ENCODE measurements around the gene DUSP18. TPM values are rescaled to one million over a fixed set of nuclear protein-coding genes. Genes with fewer than 3 reads are reported as not detected.
"Not testable (repeated sequence)": the region's sequence is repeated elsewhere in the genome, so short reads cannot be mapped to it uniquely, and the experiment has no call there.

Gene DUSP18
- total RNA-seq, 2 experiments from 2014 or later = 10.4 to 11.5 TPM

- ChIA-PET POLR2A (no interaction called here), CTCF (interaction anchor here (0.7 kb wide), 1 partner anchor 13 kb away, joined by 3 read pairs; no protein-coding TSS in a partner anchor)
Observed at GRCh38 chr22:30647536-30647935, 20.1 kb downstream of the DUSP18 start.

- ChIA-PET POLR2A (no interaction called here), CTCF (interaction anchor here (3.0 kb wide), 1 partner anchor 96 kb away, joined by 13 read pairs; no protein-coding TSS in a partner anchor)
Observed at GRCh38 chr22:30646518-30647160, 21.0 kb downstream of the DUSP18 start.

- POLR2A ChIA-PET = interaction anchor here (0.6 to 2.2 kb wide), 4 partner anchors 8 to 51 kb away, joined by 3 to 16 read pairs (median 4); partner anchors contain the start of genes OSBP2 and SLC35E4
- CTCF ChIA-PET = interaction anchor here (0.7 to 3.0 kb wide), 8 partner anchors 7 to 112 kb away, joined by 3 to 21 read pairs (median 5); partner anchors contain the start of gene SLC35E4
Observed at GRCh38 chr22:30643055-30643875, 24.4 kb downstream of the DUSP18 start.

GRCh38 chr22:30640839-30641430 is 26.7 kb downstream of the DUSP18 start:
- ChIA-PET POLR2A (interaction anchor here (0.7 kb wide), 1 partner anchor 353 kb away, joined by 7 read pairs; no protein-coding TSS in a partner anchor), CTCF (no interaction called here)

GRCh38 chr22:30640361-30640760 is 27.3 kb downstream of the DUSP18 start:
- ChIA-PET CTCF (no interaction called here), POLR2A (no interaction called here)

GRCh38 chr22:30637701-30638114 is 30.0 kb downstream of the DUSP18 start:
- CTCF ChIA-PET = interaction anchor here (0.7 to 1.2 kb wide), 2 partner anchors 12 to 102 kb away, joined by 3 to 5 read pairs; no protein-coding TSS in a partner anchor
- POLR2A ChIA-PET = no interaction called here

GRCh38 chr22:30636226-30637077 is 31.2 kb downstream of the DUSP18 start:
- ChIA-PET POLR2A (interaction anchor here (1.6 to 2.9 kb wide), 4 partner anchors 7 to 109 kb away, joined by 15 to 20 read pairs (median 17); no protein-coding TSS in a partner anchor), CTCF (interaction anchor here (0.9 to 4.3 kb wide), 6 partner anchors 8 to 285 kb away, joined by 3 to 90 read pairs (median 12); no protein-coding TSS in a partner anchor)

GRCh38 chr22:30635273-30636225 is 32.1 kb downstream of the DUSP18 start, which contains the start of gene SLC35E4:
Gene SLC35E4 (plus strand): TSS chr22:30635781. CDS start chr22:30636451, 670 bp downstream.
- ChIA-PET POLR2A (interaction anchor here (0.7 to 2.9 kb wide), 6 partner anchors 8 to 120 kb away, joined by 6 to 20 read pairs (median 16); partner anchors contain the start of gene TCN2), CTCF (interaction anchor here (0.7 to 4.3 kb wide), 20 partner anchors 8 to 334 kb away, joined by 3 to 90 read pairs (median 6); partner anchors contain the start of genes DUSP18, MORC2, OSBP2 and TCN2)

GRCh38 chr22:30634471-30635233 is 33.0 kb downstream of the DUSP18 start:
- POLR2A ChIA-PET = interaction anchor here (1.4 to 2.9 kb wide), 5 partner anchors 9 to 120 kb away, joined by 10 to 20 read pairs (median 16); no protein-coding TSS in a partner anchor
- CTCF ChIA-PET = interaction anchor here (0.7 to 4.3 kb wide), 24 partner anchors 9 to 335 kb away, joined by 3 to 90 read pairs (median 6); partner anchors contain the start of genes DUSP18, MORC2, OSBP2 and PES1

GRCh38 chr22:30631469-30631868 is 36.2 kb downstream of the DUSP18 start:
- CTCF ChIA-PET, POLR2A ChIA-PET: not testable (repeated sequence)

GRCh38 chr22:30628491-30628890 is 39.2 kb downstream of the DUSP18 start:
- POLR2A ChIA-PET = no interaction called here

GRCh38 chr22:30627471-30627870 is 40.2 kb downstream of the DUSP18 start:
- ChIA-PET POLR2A (no interaction called here), CTCF (no interaction called here)

More at GRCh38 chr22:30628491-30628890, 39.2 kb downstream of the DUSP18 start:
- CTCF ChIA-PET = interaction anchor here (0.7 kb wide), 1 partner anchor 197 kb away, joined by 3 read pairs; no protein-coding TSS in a partner anchor

GRCh38 chr22:30626413-30626812 is 41.3 kb downstream of the DUSP18 start:
- CTCF ChIA-PET = no interaction called here
- POLR2A ChIA-PET = no interaction called here

- ChIA-PET POLR2A (interaction anchor here (0.7 kb wide), 2 partner anchors 88 to 272 kb away, joined by 3 to 4 read pairs; no protein-coding TSS in a partner anchor), CTCF (interaction anchor here (0.7 kb wide), 1 partner anchor 327 kb away, joined by 4 read pairs; no protein-coding TSS in a partner anchor)
Observed at GRCh38 chr22:30619909-30620308, 47.8 kb downstream of the DUSP18 start.

GRCh38 chr22:30617819-30618218 is 49.9 kb downstream of the DUSP18 start:
- CTCF ChIA-PET = interaction anchor here (1.0 kb wide), 1 partner anchor 12 kb away, joined by 3 read pairs; no protein-coding TSS in a partner anchor
- POLR2A ChIA-PET = no interaction called here

- CTCF ChIA-PET = no interaction called here
- POLR2A ChIA-PET = no interaction called here
Observed at GRCh38 chr22:30615543-30615954, 52.1 kb downstream of the DUSP18 start.

Data from activated CD8-positive, alpha-beta memory T cell treated with anti-CD3 and anti-CD28 coated beads for 36 hours (primary cell).